GM18517 (cell line): Measurements from ENCODE around the gene COL8A1.
"Not testable (repeated sequence)": the region's sequence is repeated elsewhere in the genome, so short reads cannot be mapped to it uniquely, and the experiment has no call there.

ENCODE experiments used
- ATAC-seq: cut with Tn5 transposase; IDR thresholded peaks from one replicate; pipeline ENCODE4 v1.9.1; 2021; ENCODE audit warnings: mild to moderate bottlenecking, moderate library complexity; ENCODE audit not compliant: unreplicated experiment

The COL8A1 gene

DNA sequence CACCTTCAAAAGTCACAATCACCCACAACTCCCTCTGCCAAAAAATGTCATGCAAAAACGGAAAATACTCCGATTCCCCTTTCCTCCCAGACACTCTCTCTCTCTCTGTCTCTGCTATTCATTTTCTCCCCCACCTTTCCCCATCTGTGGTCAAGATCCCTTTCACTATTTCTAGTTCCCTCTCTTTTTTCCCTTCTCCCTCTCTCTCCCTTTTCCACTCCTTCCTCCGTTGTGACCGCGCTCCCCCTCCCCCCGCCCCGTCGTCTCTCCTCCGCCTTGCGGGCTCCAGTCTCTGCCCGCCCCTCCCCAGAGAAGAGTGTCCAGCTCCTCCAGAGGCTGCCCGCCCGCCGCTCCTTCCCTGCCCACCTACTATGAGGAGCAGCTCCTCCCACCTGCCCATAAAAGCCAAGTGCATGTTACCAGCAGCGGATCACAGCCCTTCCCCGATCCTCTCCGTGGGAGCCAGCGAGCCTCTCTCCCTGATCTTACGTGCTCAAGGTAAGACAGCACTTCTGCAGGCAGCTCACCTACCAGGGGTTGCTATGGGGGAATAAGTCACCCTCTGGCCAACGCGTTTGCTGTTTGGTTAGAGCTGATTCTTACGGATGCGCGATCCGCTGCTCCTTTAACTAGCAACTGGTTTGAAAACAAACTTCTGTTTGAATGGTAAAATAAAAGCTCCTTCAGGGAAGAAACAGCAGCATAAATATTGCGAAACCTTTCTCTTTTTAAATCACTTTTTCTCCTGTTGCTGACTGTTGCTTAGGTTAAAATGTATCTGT is at the start of gene COL8A1:
Gene COL8A1 (plus strand): TSS at position 428 of the 782 bp plus-strand sequence. CDS start 152,089 bp downstream, outside the sequence.
- no peak for ATAC-seq

- ATAC-seq, result not testable (repeated sequence)
These were observed 49.2 kb upstream of the COL8A1 start for GRCh38 chr3:99589168-99589567.

DNA sequence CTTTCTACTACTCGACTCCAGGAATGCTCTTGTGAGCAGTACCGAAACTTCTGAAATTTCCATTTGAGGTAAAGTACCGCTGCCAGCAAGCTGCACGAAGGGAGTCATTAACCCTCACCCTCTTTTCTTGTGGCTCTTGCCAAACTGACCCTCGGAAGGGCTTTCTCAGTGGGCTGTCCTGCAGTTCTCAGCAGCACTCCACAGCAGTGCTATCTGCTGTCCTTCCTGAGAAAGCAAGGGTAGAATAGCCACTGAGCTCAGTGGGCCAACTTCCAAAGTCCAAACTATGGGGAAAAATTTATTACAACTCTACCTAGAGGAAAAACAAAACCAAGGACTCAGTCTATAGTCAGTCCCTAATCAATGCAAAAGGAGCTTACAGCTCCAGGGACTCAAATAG is 38.5 kb upstream of the COL8A1 start:
- ATAC-seq, result no peak

DNA sequence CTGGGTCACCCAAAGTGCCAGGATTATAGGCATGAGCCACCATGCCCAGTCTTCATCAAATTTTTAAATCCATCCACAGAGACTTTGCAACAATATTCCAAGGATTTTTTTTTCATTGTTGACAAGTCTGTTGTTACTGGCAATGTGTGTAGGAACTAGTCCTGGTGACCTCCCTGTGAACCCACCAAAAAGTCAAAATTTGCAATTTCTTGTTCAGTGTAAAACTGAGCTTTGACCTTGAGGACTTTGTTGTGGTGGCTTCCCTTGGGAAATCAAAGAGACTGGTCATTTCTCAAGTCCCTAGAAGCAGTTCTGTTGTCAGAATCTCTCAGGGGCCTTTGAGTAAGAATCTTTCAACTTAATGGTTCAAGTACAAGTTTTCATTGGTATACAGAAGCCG is 36.9 kb upstream of the COL8A1 start:
- ATAC-seq, result no peak

GRCh38 chr3:99602183-99602582 is 36.2 kb upstream of the COL8A1 start:
- no peak for ATAC-seq

- ATAC-seq, result peak; percentile 86
These were observed 31.2 kb upstream of the COL8A1 start for GRCh38 chr3:99607151-99607550.

GRCh38 chr3:99614768-99615167 is 23.6 kb upstream of the COL8A1 start:
- no peak for ATAC-seq

GRCh38 chr3:99620077-99620767 is 18.2 kb upstream of the COL8A1 start:
- ATAC-seq, result no peak

DNA sequence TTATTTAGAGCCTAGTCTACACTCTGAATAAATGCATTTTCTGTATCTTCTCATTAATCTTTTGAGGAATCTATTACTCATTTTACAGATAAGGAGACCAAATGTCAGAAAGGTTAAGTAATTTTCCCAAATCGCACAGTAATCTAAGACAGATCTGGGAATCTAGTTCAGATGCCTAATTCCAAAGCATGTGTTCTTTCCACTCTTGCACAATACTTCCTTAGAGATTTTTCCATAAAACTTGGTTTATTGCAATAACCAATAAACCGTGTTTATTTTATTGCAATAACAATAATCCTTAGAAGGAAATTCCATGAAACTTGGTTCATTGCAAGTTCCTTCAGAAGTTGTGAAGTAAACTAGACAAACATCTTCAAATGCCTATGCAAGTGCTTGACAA is 17.4 kb upstream of the COL8A1 start:
- no peak for ATAC-seq

GRCh38 chr3:99624496-99625236 is 13.7 kb upstream of the COL8A1 start:
- ATAC-seq, result peak; percentile 48

GRCh38 chr3:99625237-99625622 is 13.2 kb upstream of the COL8A1 start:
- ATAC-seq, result no peak

GRCh38 chr3:99625643-99626416 is 12.6 kb upstream of the COL8A1 start:
- no peak for ATAC-seq

- peak; percentile 70 for ATAC-seq
These were observed 12.0 kb upstream of the COL8A1 start for GRCh38 chr3:99626417-99626788.

DNA sequence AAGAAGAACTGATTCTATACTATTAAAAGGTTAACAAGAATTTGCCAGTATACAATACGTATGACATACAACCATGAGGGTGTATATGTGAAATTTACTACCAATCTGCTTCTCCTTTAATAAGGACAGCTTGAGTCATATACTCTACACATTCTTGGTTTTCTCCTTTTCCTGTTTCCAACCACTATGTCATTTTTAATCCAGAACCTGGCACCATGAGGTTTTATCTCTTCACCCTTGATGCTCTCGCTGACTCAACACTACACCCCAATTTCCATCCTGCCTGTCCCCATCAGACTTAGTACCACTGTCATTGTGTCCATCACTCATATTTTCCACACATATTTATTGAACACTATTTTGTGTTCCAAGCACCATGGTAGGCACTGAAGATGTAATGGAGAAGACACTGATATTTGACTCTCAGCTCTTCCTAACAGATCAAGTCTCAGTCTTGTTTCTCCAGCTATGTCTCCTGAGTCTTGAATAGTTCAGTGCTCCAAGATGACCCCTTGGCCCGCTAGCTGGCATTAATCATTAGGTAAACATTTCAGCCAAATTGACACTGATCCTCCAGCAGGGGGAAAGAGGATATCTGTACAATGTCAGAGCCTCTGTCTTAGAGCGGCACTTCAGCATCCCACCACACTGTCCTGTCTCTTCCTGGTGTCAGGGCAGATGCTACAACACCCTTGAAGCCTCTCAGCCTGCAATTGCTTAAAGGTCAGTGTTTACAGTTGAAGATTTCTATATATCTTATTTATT is 11.2 kb upstream of the COL8A1 start:
- ATAC-seq, result no peak

DNA sequence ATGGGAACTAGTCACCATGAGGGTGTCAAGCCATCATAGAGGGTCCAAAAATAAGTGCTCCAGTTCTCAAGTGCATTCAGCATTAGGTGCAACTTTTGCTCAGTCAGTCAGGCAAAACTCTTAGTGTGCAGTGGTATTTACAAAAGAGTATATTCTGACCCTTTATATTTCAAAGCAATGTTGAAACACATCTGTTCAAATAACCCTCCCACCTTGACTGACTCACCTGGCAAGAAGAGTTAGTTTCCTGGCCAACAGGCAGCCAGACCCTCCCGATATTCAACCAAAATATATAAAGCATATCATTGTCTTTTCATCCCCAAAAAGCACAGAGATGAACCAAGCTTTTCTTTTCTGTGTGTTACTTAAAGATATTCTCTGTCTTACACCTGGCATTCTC is 7.6 kb upstream of the COL8A1 start:
- no peak for ATAC-seq

DNA sequence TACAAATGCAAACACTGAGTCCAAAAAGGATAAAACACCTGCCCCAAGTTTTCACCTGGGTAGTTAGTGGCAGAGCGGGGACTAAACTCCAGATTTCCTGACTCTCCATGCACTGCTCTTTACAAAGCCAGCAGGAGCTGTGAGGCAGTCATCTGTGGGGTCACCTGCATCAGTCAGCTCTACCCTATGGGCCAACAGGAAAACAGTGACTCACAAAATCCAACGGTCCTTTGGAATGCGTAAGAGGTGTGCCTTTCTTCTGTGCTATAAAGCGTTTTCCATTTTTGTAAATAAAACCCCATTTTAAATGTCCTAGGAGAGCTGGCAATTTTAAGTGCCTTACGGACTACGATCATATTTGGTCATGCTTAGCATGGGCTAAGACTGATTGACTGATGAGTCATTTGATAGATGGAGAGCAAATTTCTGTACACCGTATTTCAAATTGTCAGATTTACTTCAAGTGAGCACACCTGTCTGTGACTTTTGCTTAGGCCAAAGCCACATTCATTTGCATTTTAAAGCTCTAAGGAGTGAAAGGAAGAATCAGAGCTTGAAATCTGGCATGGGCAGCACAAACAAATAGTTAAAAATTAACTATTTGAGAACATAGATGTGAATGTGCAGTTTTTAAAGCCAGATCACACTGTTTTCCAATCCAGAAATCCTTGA is 4.4 kb upstream of the COL8A1 start:
- ATAC-seq, result peak; percentile 78

- no peak for ATAC-seq
These were observed 3.5 kb upstream of the COL8A1 start for GRCh38 chr3:99634881-99635280.

- ATAC-seq, result no peak
These were observed 3.0 kb upstream of the COL8A1 start for GRCh38 chr3:99635348-99635747.

- no peak for ATAC-seq
These were observed 1.4 kb upstream of the COL8A1 start for GRCh38 chr3:99637016-99637367.
